Mesothelial cell of epicardium (in vitro differentiated cells): ENCODE results near the gene CFTR. TPM values are rescaled to one million over a fixed set of nuclear protein-coding genes. Genes with fewer than 3 reads are reported as not detected.

Experiments used
- DNase-seq, 2 experiments: peaks; one replicate each; pipeline ENCODE4 v3.0.0; 2021; ENCODE audit warnings: low spot score in 2 of 2; ENCODE audit not compliant: unreplicated experiment in 2 of 2
- H3K27ac Mint-ChIP-seq: 2 replicates; pipeline ENCODE4 v1.8.0; 2021; ENCODE audit warnings: mixed read lengths
- H3K27me3 Mint-ChIP-seq: 2 replicates; pipeline ENCODE4 v1.8.0; 2021; ENCODE audit warnings: low read depth, mixed read lengths
- H3K36me3 Mint-ChIP-seq: 2 replicates; pipeline ENCODE4 v1.8.0; 2021; ENCODE audit warnings: mixed read lengths
- H3K4me1 Mint-ChIP-seq: 2 replicates; pipeline ENCODE4 v1.8.0; 2021; ENCODE audit warnings: mixed read lengths
- H3K4me3 Mint-ChIP-seq: 2 replicates; pipeline ENCODE4 v1.8.0; 2021; ENCODE audit warnings: mild to moderate bottlenecking, moderate library complexity, mixed read lengths
- H3K9me3 Mint-ChIP-seq: 2 replicates; pipeline ENCODE4 v1.8.0; 2021; ENCODE audit warnings: mixed read lengths
- CTCF ChIP-seq: fragments of 200-600 bp; sonication (generic); IDR thresholded peaks from one replicate; pipeline ENCODE4 v1.5.0; 2021; ENCODE audit warnings: antibody characterized with exemption; ENCODE audit not compliant: unreplicated experiment
- total RNA-seq: library from RNA; stranded (reverse); gene quantifications from 3 replicates; pipeline ENCODE4 v1.2.1, GENCODE V29; 2021

The CFTR gene
- total RNA-seq, 1 donor from 2014 or later: 2.7 TPM

- TF ChIP-seq CTCF: no peak
- H3K27ac Mint-ChIP-seq: no peak overlapping the region
- H3K4me1 Mint-ChIP-seq: no peaks in the 10 kb centered on the region
- no peaks in the 10 kb centered on the region for H3K9me3 Mint-ChIP-seq
- H3K4me3 Mint-ChIP-seq: no peak overlapping the region
- H3K27me3 Mint-ChIP-seq: no peaks in the 10 kb centered on the region
- no peak for DNase-seq
- H3K36me3 Mint-ChIP-seq: no peaks in the 10 kb centered on the region
Observed at GRCh38 chr7:117612637-117613036, 132.8 kb downstream of the CFTR start.

- Mint-ChIP-seq H3K27me3 (no peaks in the 10 kb centered on the region), H3K4me1 (no peaks in the 10 kb centered on the region), H3K36me3 (no peaks in the 10 kb centered on the region), H3K9me3 (no peaks in the 10 kb centered on the region), H3K27ac (no peak overlapping the region), H3K4me3 (no peak overlapping the region)
- TF ChIP-seq CTCF: no peak
- no peak for DNase-seq
Observed at GRCh38 chr7:117616694-117617093, 136.9 kb downstream of the CFTR start.

GRCh38 chr7:117619681-117620080 lies 139.9 kb downstream of the CFTR start:
- no peak overlapping the region for H3K4me3 Mint-ChIP-seq
- H3K9me3 Mint-ChIP-seq: no peaks in the 10 kb centered on the region
- no peaks in the 10 kb centered on the region for H3K36me3 Mint-ChIP-seq
- H3K27me3 Mint-ChIP-seq: no peaks in the 10 kb centered on the region
- DNase-seq: no peak
- no peak for TF ChIP-seq CTCF
- H3K27ac Mint-ChIP-seq: no peak overlapping the region
- H3K4me1 Mint-ChIP-seq: no peaks in the 10 kb centered on the region

- no peaks in the 10 kb centered on the region for H3K36me3 Mint-ChIP-seq
- no peaks in the 10 kb centered on the region for H3K4me1 Mint-ChIP-seq
- no peaks in the 10 kb centered on the region for H3K27me3 Mint-ChIP-seq
- no peaks in the 10 kb centered on the region for H3K9me3 Mint-ChIP-seq
- H3K27ac Mint-ChIP-seq: no peak overlapping the region
- no peak for DNase-seq
- TF ChIP-seq CTCF: no peak
- no peak overlapping the region for H3K4me3 Mint-ChIP-seq
Observed at GRCh38 chr7:117621075-117621618, 141.3 kb downstream of the CFTR start.

GRCh38 chr7:117623606-117624005 lies 143.8 kb downstream of the CFTR start:
- Mint-ChIP-seq H3K27ac (no peak overlapping the region), H3K9me3 (no peaks in the 10 kb centered on the region), H3K4me1 (no peaks in the 10 kb centered on the region), H3K27me3 (no peaks in the 10 kb centered on the region), H3K36me3 (no peaks in the 10 kb centered on the region), H3K4me3 (no peak overlapping the region)
- DNase-seq: no peak
- TF ChIP-seq CTCF: no peak

- DNase-seq: no peak
- no peak overlapping the region for H3K27ac Mint-ChIP-seq
Observed at GRCh38 chr7:117630501-117630900, 150.7 kb downstream of the CFTR start.

More at GRCh38 chr7:117630501-117630900, 150.7 kb downstream of the CFTR start:
- Mint-ChIP-seq H3K36me3 (peaks cover 9% of the 10 kb centered on the region), H3K27me3 (no peaks in the 10 kb centered on the region), H3K9me3 (peaks cover 34% of the 10 kb centered on the region), H3K4me3 (no peak overlapping the region), H3K4me1 (no peaks in the 10 kb centered on the region)
- TF ChIP-seq CTCF: no peak
